ENCODE measurements around the gene TRIM64C.
"Not testable (repeated sequence)": the region's sequence is repeated elsewhere in the genome, so short reads cannot be mapped to it uniquely, and the experiment has no call there.

Gene TRIM64C, protein sequence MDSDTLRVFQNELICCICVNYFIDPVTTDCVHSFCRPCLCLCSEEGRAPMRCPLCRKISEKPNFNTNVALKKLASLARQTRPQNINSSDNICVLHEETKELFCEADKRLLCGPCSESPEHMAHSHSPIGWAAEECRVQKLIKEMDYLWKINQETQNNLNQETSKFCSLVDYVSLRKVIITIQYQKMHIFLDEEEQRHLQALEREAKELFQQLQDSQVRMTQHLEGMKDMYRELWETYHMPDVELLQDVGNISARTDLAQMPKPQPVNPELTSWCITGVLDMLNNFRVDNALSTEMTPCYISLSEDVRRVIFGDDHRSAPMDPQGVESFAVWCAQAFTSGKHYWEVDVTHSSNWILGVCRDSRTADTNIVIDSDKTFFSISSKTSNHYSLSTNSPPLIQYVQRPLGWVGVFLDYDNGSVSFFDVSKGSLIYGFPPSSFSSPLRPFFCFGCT

DNA sequence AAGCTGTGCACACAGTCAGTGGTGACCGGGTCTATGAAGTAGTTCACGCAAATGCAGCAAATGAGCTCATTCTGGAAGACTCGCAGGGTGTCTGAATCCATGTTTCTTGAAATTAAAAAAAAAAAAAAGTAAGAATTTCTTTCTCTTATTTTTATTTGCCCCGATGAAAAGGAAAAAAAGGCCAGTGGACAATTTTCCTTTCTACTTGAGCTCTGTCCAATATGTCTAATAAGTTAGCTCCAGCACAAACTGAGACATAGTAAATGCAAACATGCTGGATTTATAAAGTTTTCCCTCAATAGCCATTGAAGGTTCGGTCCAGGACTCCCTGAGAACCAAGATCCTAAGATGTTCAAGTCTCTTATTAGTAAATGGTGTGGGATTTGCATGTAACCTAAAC lies at the start of gene TRIM64C:
TRIM64C (minus strand) TSS at position 101 of the 400 bp plus-strand sequence; CDS start at position 101, 0 bp downstream.
- DNase-seq = not testable (repeated sequence)

DNA sequence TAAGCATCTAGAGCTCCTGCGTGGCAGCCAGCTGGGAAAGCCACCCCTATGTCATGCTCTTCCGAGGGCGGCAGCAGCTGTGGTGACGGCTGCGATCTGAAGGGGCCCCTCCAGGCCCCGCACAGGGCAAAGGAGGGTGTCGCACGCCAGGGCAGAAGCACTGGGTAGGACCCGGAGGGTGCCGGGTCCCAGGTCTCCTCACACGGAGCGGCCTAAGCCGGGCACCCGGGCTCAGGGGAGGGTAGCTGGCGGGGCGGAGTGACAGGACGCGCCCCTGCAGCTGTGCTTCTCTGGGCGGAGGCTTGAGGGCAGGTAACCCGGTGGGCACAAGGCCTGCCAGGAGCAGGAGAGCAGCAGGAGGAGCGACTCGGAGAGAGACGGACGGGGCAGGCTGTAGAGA lies 43.4 kb upstream of the TRIM64C start:
- not testable (repeated sequence) for DNase-seq

DNA sequence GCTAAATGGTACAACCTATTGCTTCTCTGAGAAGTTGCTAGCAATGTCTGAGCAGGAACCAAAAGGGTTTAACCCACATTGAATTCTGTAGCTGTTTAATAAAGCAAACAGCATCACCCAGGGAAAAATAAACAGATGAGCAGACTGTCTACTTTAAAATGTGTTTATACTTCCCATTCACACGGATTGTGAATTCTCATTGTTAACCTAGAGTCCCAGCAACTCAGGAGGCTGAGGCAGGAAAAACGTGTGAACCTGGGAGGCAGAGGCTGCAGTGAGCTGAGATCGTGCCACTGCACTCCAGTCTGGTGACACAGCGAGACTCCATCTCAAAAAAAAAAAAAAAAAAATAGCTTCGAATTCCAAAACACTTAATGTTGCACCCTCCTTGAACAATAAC lies 11.0 kb upstream of the TRIM64C start:
- DNase-seq = not testable (repeated sequence)

DNA sequence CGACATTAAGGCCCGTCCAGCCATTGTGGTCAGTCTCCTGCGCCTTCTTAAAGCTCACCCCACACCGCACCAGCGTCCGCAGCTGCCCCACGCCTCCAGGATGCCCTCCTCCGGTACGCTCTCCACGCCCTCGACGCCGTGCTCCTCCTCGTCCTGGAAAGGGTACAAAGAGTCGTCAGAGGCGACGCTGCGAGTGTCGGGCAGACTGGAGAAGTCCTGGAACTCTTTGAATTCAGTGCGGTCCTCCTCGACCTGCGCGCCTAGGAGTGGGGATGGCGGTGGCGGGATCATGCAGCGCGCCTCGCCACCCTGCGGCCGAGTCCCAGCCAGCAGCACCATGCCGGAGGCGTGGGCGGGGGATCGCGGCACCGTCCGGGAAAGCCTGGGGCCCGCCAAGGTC lies 9.1 kb downstream of the TRIM64C start:
- DNase-seq = not testable (repeated sequence)

DNA sequence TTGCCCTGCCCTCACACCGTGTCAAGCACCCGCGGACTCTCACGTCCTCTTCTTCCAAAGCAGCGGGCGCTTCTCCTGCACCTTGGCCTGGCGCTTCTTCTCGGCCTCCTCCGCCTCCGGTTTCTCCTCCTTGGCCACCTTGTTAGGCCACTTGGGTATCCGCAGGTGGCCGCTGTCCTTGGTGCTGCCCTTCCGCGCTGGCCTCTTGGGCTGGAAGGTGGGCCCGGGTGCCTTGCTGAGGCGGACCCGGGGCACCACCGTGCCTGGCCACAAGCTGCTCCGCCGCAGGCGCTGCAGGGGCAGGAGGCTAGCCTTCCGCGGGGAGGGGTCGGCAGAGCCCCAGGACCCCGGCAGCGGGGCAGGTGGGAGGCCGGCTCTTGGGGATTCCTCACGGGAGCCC lies 10.7 kb downstream of the TRIM64C start:
- DNase-seq = not testable (repeated sequence)

DNA sequence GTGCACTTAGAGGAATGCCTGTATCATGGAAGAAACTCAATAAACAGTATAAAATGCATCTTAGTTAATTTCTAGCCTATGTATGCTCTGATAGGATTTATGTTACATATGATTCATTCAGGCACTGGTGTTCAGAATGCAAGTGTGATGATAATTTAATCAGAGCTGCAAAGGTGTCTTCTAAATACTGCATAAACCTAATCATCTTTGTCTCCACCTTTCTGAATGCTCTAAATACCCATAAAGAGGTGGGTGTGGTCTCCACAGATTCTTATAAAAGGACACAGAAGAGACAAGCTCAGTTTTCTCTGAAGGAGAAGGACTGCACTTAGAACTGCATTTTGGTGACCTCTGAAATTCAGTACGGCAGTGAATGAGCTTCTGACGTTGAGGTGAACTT lies 30.4 kb downstream of the TRIM64C start, which contains the start of gene TRIM49B:
TRIM49B (plus strand) TSS at position 301 of the 400 bp plus-strand sequence. CDS start 2,777 bp downstream, outside the sequence.
- not testable (repeated sequence) for DNase-seq

All from NCI-H2227 treated with DMSO at 0.1 percent for 48 hours (cell line).